HEK293 (cell line): ENCODE data around the gene JAK3.

Experiments
- CTCF ChIA-PET: fragments of 350-600 bp; formaldehyde crosslinking; extraction: SDS; loops from one replicate; lab custom pipeline; 2021; ENCODE audit warnings: antibody characterized with exemption; lab: Yijun Ruan, JAX
- POLR2A ChIA-PET: fragments of 300-600 bp; formaldehyde crosslinking; extraction: SDS; loops from one replicate; lab custom pipeline; 2020; ENCODE audit warnings: antibody characterized with exemption, inconsistent platforms; lab: Yijun Ruan, JAX
- H3K27ac ChIP-seq: fragments of 200-500 bp; sonication (Bioruptor generic); 2 replicates; pipeline ENCODE4 v1.5.1; 2014; ENCODE audit warnings: low read depth, low read length, control low read depth, inconsistent platforms; ENCODE audit errors: extremely low read depth
- H3K36me3 ChIP-seq, 2 experiments: fragments of 200-500 bp in 1 of 2; sonication (Bioruptor generic) in 1 of 2; 1 replicate in 1 of 2; 2 replicates in 1 of 2; pipeline ENCODE4 v1.5.1; 2014 to 2017; ENCODE audit warnings: inconsistent platforms in 2 of 2, low read length in 2 of 2; ENCODE audit not compliant: control insufficient read depth in 2 of 2, insufficient read depth in 1 of 2
- H3K4me1 ChIP-seq: fragments of 200-500 bp; sonication (Bioruptor generic); 2 replicates; pipeline ENCODE4 v1.5.1; 2014; ENCODE audit warnings: mild to moderate bottlenecking, low read length, inconsistent platforms; ENCODE audit not compliant: control insufficient read depth, insufficient read depth
- H3K4me3 ChIP-seq: 2 replicates; pipeline ENCODE4 v1.5.1; 2011; ENCODE audit warnings: low read depth, mild to moderate bottlenecking, control low read depth, low read length, moderate library complexity
- H3K9me3 ChIP-seq: fragments of 200-500 bp; sonication (Bioruptor generic); 2 replicates; pipeline ENCODE4 v1.5.1; 2014; ENCODE audit warnings: low read depth, low read length, inconsistent platforms; ENCODE audit not compliant: control insufficient read depth, insufficient read depth
- EGR2 ChIP-seq: fragments of 450-650 bp; formaldehyde crosslinking; IDR thresholded peaks from 2 replicates; pipeline ENCODE4 v1.5.1; 2016; ENCODE audit warnings: low read depth, missing biosample characterization, missing genetic modification characterization
- KLF1 ChIP-seq: fragments of 450-650 bp; formaldehyde crosslinking; IDR thresholded peaks from 2 replicates; pipeline ENCODE4 v1.5.1; 2016; ENCODE audit warnings: missing biosample characterization, missing genetic modification characterization
- SETDB1 ChIP-seq: IDR thresholded peaks from one replicate; pipeline ENCODE4 v1.6.1; 2017; ENCODE audit warnings: mild to moderate bottlenecking, low read length, moderate library complexity, mixed read lengths; ENCODE audit not compliant: insufficient read length
- ZFHX2 ChIP-seq: fragments of 450-650 bp; formaldehyde crosslinking; conservative IDR thresholded peaks from 2 replicates; pipeline ENCODE4 v1.5.1; 2016; ENCODE audit warnings: missing biosample characterization, missing genetic modification characterization
- ZFP3 ChIP-seq: fragments of 450-650 bp; formaldehyde crosslinking; IDR thresholded peaks from 2 replicates; pipeline ENCODE4 v1.5.1; 2016; ENCODE audit warnings: low read depth, missing biosample characterization, missing genetic modification characterization
- ZFP69B ChIP-seq: fragments of 450-650 bp; formaldehyde crosslinking; IDR thresholded peaks from 2 replicates; pipeline ENCODE4 v1.5.1; 2016; ENCODE audit warnings: missing biosample characterization, missing genetic modification characterization
- ZNF174 ChIP-seq: fragments of 450-650 bp; formaldehyde crosslinking; IDR thresholded peaks from 2 replicates; pipeline ENCODE4 v1.5.0; 2017; ENCODE audit warnings: missing biosample characterization, mild to moderate bottlenecking, missing genetic modification characterization
- ZNF175 ChIP-seq: fragments of 450-650 bp; formaldehyde crosslinking; IDR thresholded peaks from 2 replicates; pipeline ENCODE4 v1.5.1; 2016; ENCODE audit warnings: missing biosample characterization, missing genetic modification characterization
- ZNF221 ChIP-seq: fragments of 450-650 bp; formaldehyde crosslinking; IDR thresholded peaks from 2 replicates; pipeline ENCODE4 v1.5.1; 2017; ENCODE audit warnings: missing biosample characterization, missing genetic modification characterization, borderline replicate concordance
- ZNF311 ChIP-seq: fragments of 450-650 bp; formaldehyde crosslinking; IDR thresholded peaks from 2 replicates; pipeline ENCODE4 v1.5.1; 2017; ENCODE audit warnings: missing biosample characterization, missing genetic modification characterization, borderline replicate concordance
- ZNF335 ChIP-seq: fragments of 450-650 bp; formaldehyde crosslinking; conservative IDR thresholded peaks from 2 replicates; pipeline ENCODE4 v1.5.1; 2016; ENCODE audit warnings: missing biosample characterization, missing genetic modification characterization
- ZNF341 ChIP-seq: fragments of 450-650 bp; formaldehyde crosslinking; IDR thresholded peaks from 2 replicates; pipeline ENCODE4; 2016; ENCODE audit warnings: low read depth, missing biosample characterization, missing genetic modification characterization
- ZNF394 ChIP-seq: fragments of 450-650 bp; formaldehyde crosslinking; IDR thresholded peaks from 2 replicates; pipeline ENCODE4 v1.5.1; 2016; ENCODE audit warnings: missing biosample characterization, missing genetic modification characterization, mild to moderate bottlenecking, moderate library complexity, borderline replicate concordance
- ZNF426 ChIP-seq: fragments of 450-650 bp; formaldehyde crosslinking; IDR thresholded peaks from 2 replicates; pipeline ENCODE4 v1.5.1; 2017; ENCODE audit warnings: missing biosample characterization, missing genetic modification characterization, mild to moderate bottlenecking, inconsistent platforms, moderate library complexity
- ZNF48 ChIP-seq: fragments of 450-650 bp; formaldehyde crosslinking; IDR thresholded peaks from 2 replicates; pipeline ENCODE4 v1.5.1; 2016; ENCODE audit warnings: missing biosample characterization, missing genetic modification characterization
- ZNF529 ChIP-seq: fragments of 450-650 bp; formaldehyde crosslinking; IDR thresholded peaks from 2 replicates; pipeline ENCODE4 v1.5.1; 2017; ENCODE audit warnings: missing genetic modification characterization, missing biosample characterization; ENCODE audit not compliant: insufficient replicate concordance
- ZNF600 ChIP-seq: fragments of 450-650 bp; formaldehyde crosslinking; IDR thresholded peaks from 2 replicates; pipeline ENCODE4 v1.5.1; 2016; ENCODE audit warnings: missing biosample characterization, missing genetic modification characterization
- ZNF654 ChIP-seq: fragments of 450-650 bp; formaldehyde crosslinking; IDR thresholded peaks from 2 replicates; pipeline ENCODE4 v1.5.1; 2016; ENCODE audit warnings: low read depth, missing biosample characterization, missing genetic modification characterization
- ZNF677 ChIP-seq: fragments of 450-650 bp; IDR thresholded peaks from 2 replicates; pipeline ENCODE4 v1.5.0; 2018; ENCODE audit warnings: missing biosample characterization, mild to moderate bottlenecking, missing genetic modification characterization, moderate library complexity
- ZSCAN16 ChIP-seq: fragments of 450-650 bp; formaldehyde crosslinking; IDR thresholded peaks from 2 replicates; pipeline ENCODE4 v1.5.1; 2016; ENCODE audit warnings: missing biosample characterization, missing genetic modification characterization
- TF ChIP-seq, protein P1 (sequence below): fragments of 450-650 bp; formaldehyde crosslinking; IDR thresholded peaks from 2 replicates; pipeline ENCODE4 v1.5.1; 2016; ENCODE audit warnings: missing biosample characterization, missing genetic modification characterization
- TF ChIP-seq, protein P2 (sequence below): fragments of 450-650 bp; formaldehyde crosslinking; IDR thresholded peaks from 2 replicates; pipeline ENCODE4 v1.5.1; 2017; ENCODE audit warnings: missing biosample characterization, missing genetic modification characterization
- TF ChIP-seq, protein P3 (sequence below): fragments of 450-650 bp; formaldehyde crosslinking; IDR thresholded peaks from 2 replicates; pipeline ENCODE4 v1.5.1; 2017; ENCODE audit warnings: missing biosample characterization, missing genetic modification characterization

JAK3 gene

DNA sequence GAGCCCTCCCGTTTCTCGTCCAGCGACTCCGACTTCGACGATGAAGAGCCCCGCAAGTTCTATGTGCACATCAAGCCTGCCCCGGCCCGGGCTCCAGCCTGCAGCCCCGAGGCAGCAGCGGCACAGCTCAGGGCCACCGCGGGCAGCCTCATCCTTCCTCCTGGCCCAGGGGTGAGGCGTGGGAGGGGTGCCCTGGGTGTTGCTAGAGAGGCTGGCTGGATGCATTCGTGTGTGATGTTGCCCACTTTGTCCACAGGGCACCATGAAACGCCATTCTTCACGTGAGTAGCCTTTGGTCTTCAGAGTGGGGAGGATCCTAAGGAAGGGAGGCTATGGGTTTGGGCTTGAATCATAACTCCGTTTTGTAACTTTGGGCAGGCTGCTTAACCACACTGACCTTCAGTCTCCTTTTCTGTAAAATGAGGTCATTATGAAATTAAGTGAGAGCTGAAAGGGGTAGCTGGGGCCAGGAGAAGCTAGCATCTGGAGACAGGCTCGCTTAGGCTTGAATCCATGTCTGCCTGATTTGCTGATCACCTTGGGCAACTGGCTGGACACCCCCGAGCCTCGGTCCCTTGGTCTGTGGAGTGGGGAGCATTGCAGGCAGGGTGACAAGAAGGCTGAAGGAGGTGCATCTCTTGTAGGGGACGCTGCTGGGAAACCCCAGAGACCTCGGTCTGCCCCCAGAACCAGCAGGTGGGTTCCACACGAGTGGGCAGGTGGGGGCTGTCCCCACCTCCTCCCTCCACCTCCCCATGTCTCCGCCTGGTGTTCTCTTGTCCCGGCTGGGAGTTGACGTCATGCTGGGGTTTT lies 71.6 kb downstream of the JAK3 start:
- peak; percentile 65; the same call in 1 of the 2 replicates for TF ChIP-seq ZNF394 (tag by site-specific recombination)
- TF ChIP-seq, protein P1, sequence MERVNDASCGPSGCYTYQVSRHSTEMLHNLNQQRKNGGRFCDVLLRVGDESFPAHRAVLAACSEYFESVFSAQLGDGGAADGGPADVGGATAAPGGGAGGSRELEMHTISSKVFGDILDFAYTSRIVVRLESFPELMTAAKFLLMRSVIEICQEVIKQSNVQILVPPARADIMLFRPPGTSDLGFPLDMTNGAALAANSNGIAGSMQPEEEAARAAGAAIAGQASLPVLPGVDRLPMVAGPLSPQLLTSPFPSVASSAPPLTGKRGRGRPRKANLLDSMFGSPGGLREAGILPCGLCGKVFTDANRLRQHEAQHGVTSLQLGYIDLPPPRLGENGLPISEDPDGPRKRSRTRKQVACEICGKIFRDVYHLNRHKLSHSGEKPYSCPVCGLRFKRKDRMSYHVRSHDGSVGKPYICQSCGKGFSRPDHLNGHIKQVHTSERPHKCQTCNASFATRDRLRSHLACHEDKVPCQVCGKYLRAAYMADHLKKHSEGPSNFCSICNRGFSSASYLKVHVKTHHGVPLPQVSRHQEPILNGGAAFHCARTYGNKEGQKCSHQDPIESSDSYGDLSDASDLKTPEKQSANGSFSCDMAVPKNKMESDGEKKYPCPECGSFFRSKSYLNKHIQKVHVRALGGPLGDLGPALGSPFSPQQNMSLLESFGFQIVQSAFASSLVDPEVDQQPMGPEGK (tag by site-specific recombination), result 0 out of 2 replicates have a peak, but pooled peaks have one; percentile 17
- no peak for TF ChIP-seq ZSCAN16 (tag by site-specific recombination)
- peak; percentile 72 for TF ChIP-seq EGR2 (tag by site-specific recombination)
- TF ChIP-seq ZNF335 (tag by site-specific recombination), result 0 out of 2 replicates have a peak, but pooled peaks have one; percentile 15
- peak; percentile 62 for TF ChIP-seq ZFHX2
- peak; percentile 37; the same call in 1 of the 2 replicates for TF ChIP-seq ZNF341 (tag by site-specific recombination)
- no peak for TF ChIP-seq SETDB1
- no peak for TF ChIP-seq ZNF529 (tag by site-specific recombination)
- no peak for TF ChIP-seq ZNF221 (tag by site-specific recombination)
- no peak for TF ChIP-seq ZNF600 (tag by site-specific recombination)
- TF ChIP-seq, protein P2, sequence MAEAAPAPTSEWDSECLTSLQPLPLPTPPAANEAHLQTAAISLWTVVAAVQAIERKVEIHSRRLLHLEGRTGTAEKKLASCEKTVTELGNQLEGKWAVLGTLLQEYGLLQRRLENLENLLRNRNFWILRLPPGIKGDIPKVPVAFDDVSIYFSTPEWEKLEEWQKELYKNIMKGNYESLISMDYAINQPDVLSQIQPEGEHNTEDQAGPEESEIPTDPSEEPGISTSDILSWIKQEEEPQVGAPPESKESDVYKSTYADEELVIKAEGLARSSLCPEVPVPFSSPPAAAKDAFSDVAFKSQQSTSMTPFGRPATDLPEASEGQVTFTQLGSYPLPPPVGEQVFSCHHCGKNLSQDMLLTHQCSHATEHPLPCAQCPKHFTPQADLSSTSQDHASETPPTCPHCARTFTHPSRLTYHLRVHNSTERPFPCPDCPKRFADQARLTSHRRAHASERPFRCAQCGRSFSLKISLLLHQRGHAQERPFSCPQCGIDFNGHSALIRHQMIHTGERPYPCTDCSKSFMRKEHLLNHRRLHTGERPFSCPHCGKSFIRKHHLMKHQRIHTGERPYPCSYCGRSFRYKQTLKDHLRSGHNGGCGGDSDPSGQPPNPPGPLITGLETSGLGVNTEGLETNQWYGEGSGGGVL (tag by site-specific recombination), result peak; percentile 45; the same call in 1 of the 2 replicates
- Histone ChIP-seq H3K27ac (no peak overlapping the region), H3K4me1 (no peaks in the 10 kb centered on the region), H3K4me3 (no peak overlapping the region), H3K36me3 (no peaks in the 10 kb centered on the region), H3K9me3 (no peaks in the 10 kb centered on the region)
- ChIA-PET CTCF (interaction anchor here (0.6 to 3.2 kb wide), 14 partner anchors 9 to 1292 kb away, joined by 3 to 16 read pairs (median 4); no protein-coding TSS in a partner anchor), POLR2A (no interaction called here)

DNA sequence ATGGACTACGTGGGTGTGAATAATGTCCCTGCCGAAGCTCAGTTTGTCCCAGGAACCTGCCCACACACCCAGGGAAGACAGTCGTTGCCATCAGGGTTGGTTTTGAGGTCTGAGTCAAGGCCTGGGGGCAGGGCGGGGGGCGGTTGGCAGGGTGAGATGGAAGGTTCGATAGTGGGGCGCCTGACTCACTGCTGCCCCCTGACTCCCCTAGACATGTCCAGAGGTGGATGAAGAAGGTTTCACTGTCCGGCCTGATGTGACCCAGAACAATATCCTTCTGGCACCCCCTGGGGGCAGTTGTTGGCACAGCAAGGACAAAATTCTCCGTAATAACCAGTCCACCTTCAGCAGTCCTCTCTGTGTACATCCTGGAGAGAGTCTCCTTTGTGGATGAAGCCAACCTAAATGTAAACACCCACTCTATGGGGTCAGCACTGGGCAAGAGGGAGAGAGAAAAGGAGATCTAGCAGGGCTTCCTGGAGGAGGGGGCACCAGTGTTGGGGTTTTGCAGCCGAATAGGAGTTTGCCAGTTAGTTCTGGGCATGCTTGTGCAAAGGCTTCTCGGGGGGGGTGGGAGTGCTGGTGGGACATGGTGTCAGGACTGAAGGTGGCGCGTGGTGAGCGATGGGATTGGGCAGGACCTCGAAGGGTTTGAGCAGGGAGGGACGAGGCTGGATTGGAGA lies 72.4 kb downstream of the JAK3 start:
- Histone ChIP-seq H3K4me1 (no peaks in the 10 kb centered on the region), H3K9me3 (no peaks in the 10 kb centered on the region), H3K4me3 (no peak overlapping the region), H3K36me3 (no peaks in the 10 kb centered on the region), H3K27ac (no peak overlapping the region)
- CTCF ChIA-PET, result interaction anchor here (0.6 to 3.2 kb wide), 29 partner anchors 8 to 362 kb away, joined by 3 to 16 read pairs (median 4); partner anchors contain the start of gene UNC13A
- POLR2A ChIA-PET, result no interaction called here
- no peak for TF ChIP-seq ZFP69B
- TF ChIP-seq ZNF174 (tag by site-specific recombination), result no peak
- TF ChIP-seq, protein P3, sequence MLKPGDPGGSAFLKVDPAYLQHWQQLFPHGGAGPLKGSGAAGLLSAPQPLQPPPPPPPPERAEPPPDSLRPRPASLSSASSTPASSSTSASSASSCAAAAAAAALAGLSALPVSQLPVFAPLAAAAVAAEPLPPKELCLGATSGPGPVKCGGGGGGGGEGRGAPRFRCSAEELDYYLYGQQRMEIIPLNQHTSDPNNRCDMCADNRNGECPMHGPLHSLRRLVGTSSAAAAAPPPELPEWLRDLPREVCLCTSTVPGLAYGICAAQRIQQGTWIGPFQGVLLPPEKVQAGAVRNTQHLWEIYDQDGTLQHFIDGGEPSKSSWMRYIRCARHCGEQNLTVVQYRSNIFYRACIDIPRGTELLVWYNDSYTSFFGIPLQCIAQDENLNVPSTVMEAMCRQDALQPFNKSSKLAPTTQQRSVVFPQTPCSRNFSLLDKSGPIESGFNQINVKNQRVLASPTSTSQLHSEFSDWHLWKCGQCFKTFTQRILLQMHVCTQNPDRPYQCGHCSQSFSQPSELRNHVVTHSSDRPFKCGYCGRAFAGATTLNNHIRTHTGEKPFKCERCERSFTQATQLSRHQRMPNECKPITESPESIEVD (tag by site-specific recombination), result no peak
- TF ChIP-seq ZNF311 (tag by site-specific recombination), result no peak
- no peak for TF ChIP-seq ZNF48 (tag by site-specific recombination)
- TF ChIP-seq ZFP3 (tag by site-specific recombination), result peak; percentile 100
- TF ChIP-seq, protein P1 (tag by site-specific recombination), result 0 out of 2 replicates have a peak, but pooled peaks have one; percentile 18
- TF ChIP-seq ZNF600 (tag by site-specific recombination), result no peak
- no peak for TF ChIP-seq ZNF426
- no peak for TF ChIP-seq KLF1 (tag by site-specific recombination)
- peak; percentile 31; the same call in 1 of the 2 replicates for TF ChIP-seq ZNF654 (tag by site-specific recombination)
- peak; percentile 82 for TF ChIP-seq EGR2 (tag by site-specific recombination)
- peak; percentile 88 for TF ChIP-seq ZFHX2
- TF ChIP-seq ZNF175, result no peak
- no peak for TF ChIP-seq ZNF677 (tag by site-specific recombination)
